ENCODE data around the gene SHD. TPM values are rescaled to one million over a fixed set of nuclear protein-coding genes. Genes with fewer than 3 reads are reported as not detected.
"Not testable (repeated sequence)": the region's sequence is repeated elsewhere in the genome, so short reads cannot be mapped to it uniquely, and the experiment has no call there.

Gene SHD
- total and polyA plus RNA-seq, 2 of the 4 experiments (the other 2 are of a cell fraction): not detected

- Histone ChIP-seq H3K56ac (ENCODE audit: extremely low read depth, insufficient read depth, low read length) (no peak overlapping the region), H3K9me3 (ENCODE audit: control insufficient read depth, insufficient read depth, low read length) (peaks cover 2% of the 10 kb centered on the region; the same call in 1 of the 2 replicates), H3K4me1 (ENCODE audit: control insufficient read depth, insufficient read depth, low read length) (no peaks in the 10 kb centered on the region), H3K4me3 (ENCODE audit: insufficient read depth, low read depth, low read length) (no peak overlapping the region), H2BK120ac (ENCODE audit: low read depth, low read length) (no peak overlapping the region), H3K9ac (ENCODE audit: low read depth, low read length) (no peak overlapping the region), H3K4ac (ENCODE audit: low read depth, low read length) (no peak overlapping the region), H2AFZ (replicated peaks; ENCODE audit: low read length, poor library complexity) (no peak overlapping the region), H3K79me1 (ENCODE audit: low read depth in 1 of 2, low read length in 2 of 2) (no peaks in the 10 kb centered on the region), H3K27ac (ENCODE audit: insufficient read depth, low read length) (no peak overlapping the region), H3K18ac (ENCODE audit: low read depth, low read length) (no peak overlapping the region), H3K9me1 (ENCODE audit: insufficient read depth, low read length) (no peaks in the 10 kb centered on the region), H2BK15ac (ENCODE audit: low read depth, low read length) (no peak overlapping the region), H2AK5ac (ENCODE audit: low read depth, low read length) (no peak overlapping the region), H4K20me1 (ENCODE audit: insufficient read depth, low read length) (no peaks in the 10 kb centered on the region), H4K5ac (ENCODE audit: low read depth, low read length) (no peak overlapping the region), H3K27me3 (ENCODE audit: control insufficient read depth, insufficient read depth, low read length) (peaks cover 39% of the 10 kb centered on the region), H4K8ac (ENCODE audit: low read depth in 2 of 2, low read length in 2 of 2) (no peak overlapping the region), H2BK5ac (ENCODE audit: low read depth, low read length, poor library complexity, severe bottlenecking) (no peak overlapping the region), H3K36me3 (ENCODE audit: control insufficient read depth, insufficient read depth, low read length) (no peaks in the 10 kb centered on the region), H4K91ac (ENCODE audit: insufficient read depth, low read depth, low read length) (no peak overlapping the region), H3K23ac (ENCODE audit: low read depth, low read length) (no peak overlapping the region), H2BK20ac (ENCODE audit: low read depth, low read length) (no peak overlapping the region), H2AK9ac (replicated peaks; ENCODE audit: low read depth, low read length, poor library complexity) (no peak overlapping the region), H3K14ac (replicated peaks; ENCODE audit: low read depth, low read length) (no peak overlapping the region), H3K4me2 (ENCODE audit: low read depth, low read length) (no peak overlapping the region)
- POLR2A ChIA-PET (ENCODE audit: unreplicated experiment): no interaction called here
- intact Hi-C loops (cut with micrococcal nuclease): no loop called here
- 64% methylated on average over 5 of the region's 6 CpGs; no CpG with 5 or more reads in 1 of the 2 experiments for WGBS, 2 experiments (ENCODE audit: extremely low coverage in 2 of 2, insufficient read length in 1 of 2)
- dilution Hi-C loops (cut with HindIII; ENCODE audit: low sequenced_read_pairs, unreplicated experiment): no loop called here
- ATAC-seq (ENCODE audit: low read depth): no peak
- in situ Hi-C loops (cut with MboI; ENCODE audit: low sequenced_read_pairs): no loop called here
- TF ChIP-seq NFE2L2 (IDR thresholded peaks at IDR 0.05; ENCODE audit: low read depth, low read length) (no peak), MAFK (IDR thresholded peaks at IDR 0.05; ENCODE audit: low read depth, low read length) (no peak), MXI1 (IDR thresholded peaks at IDR 0.05; ENCODE audit: borderline replicate concordance, low read depth, low read length) (no peak), CEBPB (IDR thresholded peaks at IDR 0.05; ENCODE audit: low read depth, low read length) (no peak), BHLHE40 (IDR thresholded peaks at IDR 0.05; ENCODE audit: low read depth, low read length) (no peak)
- CTCF ChIA-PET: no interaction called here
- no peak for DNase-seq
- no TSS peak for BruUV-seq (replicated peaks)
Observed at GRCh38 chr19:4284974-4285373, 5.9 kb downstream of the SHD start.

- BruUV-seq (replicated peaks); H3K4me3 ChIP-seq (ENCODE audit: insufficient read depth, low read depth, low read length); H2AK5ac ChIP-seq (ENCODE audit: low read depth, low read length); in situ Hi-C loops (cut with MboI; ENCODE audit: low sequenced_read_pairs); H2BK5ac ChIP-seq (ENCODE audit: low read depth, low read length, poor library complexity, severe bottlenecking); CTCF ChIA-PET; H4K5ac ChIP-seq (ENCODE audit: low read depth, low read length); intact Hi-C loops (cut with micrococcal nuclease); H3K9ac ChIP-seq (ENCODE audit: low read depth, low read length); H2BK20ac ChIP-seq (ENCODE audit: low read depth, low read length); H3K27ac ChIP-seq (ENCODE audit: insufficient read depth, low read length); H3K79me1 ChIP-seq (ENCODE audit: low read depth in 1 of 2, low read length in 2 of 2); H3K9me1 ChIP-seq (ENCODE audit: insufficient read depth, low read length); H3K4me1 ChIP-seq (ENCODE audit: control insufficient read depth, insufficient read depth, low read length); H3K18ac ChIP-seq (ENCODE audit: low read depth, low read length); H2BK120ac ChIP-seq (ENCODE audit: low read depth, low read length); H3K36me3 ChIP-seq (ENCODE audit: control insufficient read depth, insufficient read depth, low read length); H3K4ac ChIP-seq (ENCODE audit: low read depth, low read length); H4K8ac ChIP-seq (ENCODE audit: low read depth in 2 of 2, low read length in 2 of 2); H2AFZ ChIP-seq (replicated peaks; ENCODE audit: low read length, poor library complexity); DNase-seq; H3K56ac ChIP-seq (ENCODE audit: extremely low read depth, insufficient read depth, low read length); H3K9me3 ChIP-seq (ENCODE audit: control insufficient read depth, insufficient read depth, low read length); H3K14ac ChIP-seq (replicated peaks; ENCODE audit: low read depth, low read length); H4K20me1 ChIP-seq (ENCODE audit: insufficient read depth, low read length); ATAC-seq (ENCODE audit: low read depth); dilution Hi-C loops (cut with HindIII; ENCODE audit: low sequenced_read_pairs, unreplicated experiment); H3K23ac ChIP-seq (ENCODE audit: low read depth, low read length); H4K91ac ChIP-seq (ENCODE audit: insufficient read depth, low read depth, low read length); H2AK9ac ChIP-seq (replicated peaks; ENCODE audit: low read depth, low read length, poor library complexity); H2BK15ac ChIP-seq (ENCODE audit: low read depth, low read length); H3K4me2 ChIP-seq (ENCODE audit: low read depth, low read length): not testable (repeated sequence)
- POLR2A ChIA-PET (ENCODE audit: unreplicated experiment): interaction anchor here (0.6 kb wide), 1 partner anchor 27 kb away, joined by 7 read pairs; no protein-coding TSS in a partner anchor
- H3K27me3 ChIP-seq (ENCODE audit: control insufficient read depth, insufficient read depth, low read length): peaks cover 31% of the 10 kb centered on the region
- WGBS, 2 experiments (ENCODE audit: extremely low coverage in 2 of 2, insufficient read length in 1 of 2): 47% methylated on average over 2 of the region's 4 CpGs; no CpG with 5 or more reads in 1 of the 2 experiments
Observed at GRCh38 chr19:4286141-4286540, 7.1 kb downstream of the SHD start.
